MCF 10A (cell line): ENCODE measurements around the gene TEAD1. TPM values are rescaled to one million over a fixed set of nuclear protein-coding genes. Genes with fewer than 3 reads are reported as not detected.

Source experiments
- BruUV-seq: library from RNA; stranded (reverse); fragments of 400-500 nt; replicated peaks from 2 replicates; lab custom pipeline; 2021; lab: Mats Ljungman, UMichigan
- CTCF ChIA-PET: fragments of 300-600 bp; sonication (Branson Sonifier 250); formaldehyde crosslinking; extraction: SDS; loops from one replicate; lab custom pipeline; 2021; ENCODE audit warnings: antibody characterized with exemption, inconsistent platforms; lab: Yijun Ruan, JAX
- POLR2A ChIA-PET: fragments of 300-600, 350-650 bp; sonication (Branson Sonifier 250); formaldehyde crosslinking; extraction: SDS; loops from one replicate; lab custom pipeline; 2020; ENCODE audit warnings: antibody characterized with exemption, inconsistent platforms; lab: Yijun Ruan, JAX
- DNase-seq: peaks from one replicate; pipeline ENCODE4 v3.0.0-alpha.2; 2018; ENCODE audit not compliant: unreplicated experiment
- H3K27ac Mint-ChIP-seq: one replicate; pipeline ENCODE4 v1.8.0; 2022; ENCODE audit warnings: mild to moderate bottlenecking, low read depth, mixed read lengths; ENCODE audit not compliant: unreplicated experiment
- H3K27me3 Mint-ChIP-seq: one replicate; pipeline ENCODE4 v1.8.0; 2022; ENCODE audit warnings: mixed read lengths; ENCODE audit not compliant: insufficient read depth, unreplicated experiment
- H3K36me3 Mint-ChIP-seq: one replicate; pipeline ENCODE4 v1.8.0; 2022; ENCODE audit warnings: mild to moderate bottlenecking, moderate library complexity, mixed read lengths; ENCODE audit not compliant: insufficient read depth, unreplicated experiment
- H3K4me1 Mint-ChIP-seq: one replicate; pipeline ENCODE4 v1.8.0; 2022; ENCODE audit warnings: mixed read lengths; ENCODE audit not compliant: insufficient read depth, unreplicated experiment
- H3K4me3 Mint-ChIP-seq: one replicate; pipeline ENCODE4 v1.8.0; 2022; ENCODE audit warnings: mild to moderate bottlenecking, moderate library complexity, mixed read lengths; ENCODE audit not compliant: unreplicated experiment
- H3K9me3 Mint-ChIP-seq: one replicate; pipeline ENCODE4 v1.8.0; 2022; ENCODE audit warnings: mixed read lengths; ENCODE audit not compliant: unreplicated experiment
- CTCF ChIP-seq: fragments of 200-600 bp; IDR thresholded peaks from one replicate; pipeline ENCODE4 v1.8.0; 2022; ENCODE audit warnings: antibody characterized with exemption, mild to moderate bottlenecking; ENCODE audit not compliant: unreplicated experiment
- intact Hi-C: fragments of 100-400 bp; cut with micrococcal nuclease; formaldehyde crosslinking; loops from 2 replicates; pipeline ENCODE4 v1.14.1; 2022
- total RNA-seq: library from RNA; stranded (reverse); gene quantifications from 2 replicates; pipeline ENCODE4 v1.2.3, GENCODE V29; 2022

TEAD1 gene
- total RNA-seq, 1 experiment from 2014 or later: 123 TPM

- no peak for DNase-seq
- no peak overlapping the region for H3K27ac Mint-ChIP-seq
- TF ChIP-seq CTCF: no peak
- H3K36me3 Mint-ChIP-seq: peaks cover 7% of the 10 kb centered on the region
- no peaks in the 10 kb centered on the region for H3K9me3 Mint-ChIP-seq
- CTCF ChIA-PET: interaction anchor here (0.5 to 0.6 kb wide), 2 partner anchors 47 to 404 kb away, joined by 3 read pairs; no protein-coding TSS in a partner anchor
- no peak overlapping the region for H3K4me3 Mint-ChIP-seq
- H3K4me1 Mint-ChIP-seq: peaks cover 38% of the 10 kb centered on the region
- no TSS peak for BruUV-seq
- POLR2A ChIA-PET: interaction anchor here (0.6 kb wide), 1 partner anchor 415 kb away, joined by 4 read pairs; no protein-coding TSS in a partner anchor
- H3K27me3 Mint-ChIP-seq: no peaks in the 10 kb centered on the region
- intact Hi-C loops: no loop called here
Observed at GRCh38 chr11:12845163-12845562, 170.9 kb downstream of the TEAD1 start.

GRCh38 chr11:12845739-12846358 lies 171.6 kb downstream of the TEAD1 start:
- Mint-ChIP-seq H3K4me1 (peaks cover 31% of the 10 kb centered on the region), H3K27ac (peak overlapping the region; percentile 13), H3K9me3 (no peaks in the 10 kb centered on the region), H3K27me3 (no peaks in the 10 kb centered on the region), H3K36me3 (peaks cover 7% of the 10 kb centered on the region), H3K4me3 (no peak overlapping the region)
- POLR2A ChIA-PET: interaction anchor here (0.6 to 0.8 kb wide), 2 partner anchors 12 to 416 kb away, joined by 3 to 4 read pairs; no protein-coding TSS in a partner anchor
- no TSS peak for BruUV-seq
- CTCF ChIA-PET: interaction anchor here (0.5 to 1.2 kb wide), 3 partner anchors 11 to 118 kb away, joined by 3 to 4 read pairs (median 3); no protein-coding TSS in a partner anchor
- intact Hi-C loops: no loop called here
- no peak for TF ChIP-seq CTCF
- DNase-seq: no peak

GRCh38 chr11:12846786-12847615 lies 172.8 kb downstream of the TEAD1 start:
- intact Hi-C loops: no loop called here
- Mint-ChIP-seq H3K27ac (peak overlapping the region; percentile 13), H3K4me3 (no peak overlapping the region), H3K4me1 (peaks cover 24% of the 10 kb centered on the region), H3K27me3 (no peaks in the 10 kb centered on the region), H3K36me3 (peaks cover 7% of the 10 kb centered on the region), H3K9me3 (no peaks in the 10 kb centered on the region)
- POLR2A ChIA-PET: interaction anchor here (0.8 to 2.1 kb wide), 2 partner anchors 11 kb away, joined by 3 to 8 read pairs; no protein-coding TSS in a partner anchor
- no peak for DNase-seq
- TF ChIP-seq CTCF: no peak
- no TSS peak for BruUV-seq
- CTCF ChIA-PET: interaction anchor here (0.7 to 1.2 kb wide), 4 partner anchors 10 to 195 kb away, joined by 3 to 5 read pairs (median 4); no protein-coding TSS in a partner anchor

- ChIA-PET CTCF (interaction anchor here (0.8 to 1.1 kb wide), 3 partner anchors 10 to 44 kb away, joined by 3 to 5 read pairs (median 3); no protein-coding TSS in a partner anchor), POLR2A (interaction anchor here (1.1 to 2.1 kb wide), 2 partner anchors 10 to 20 kb away, joined by 3 to 8 read pairs; no protein-coding TSS in a partner anchor)
- TF ChIP-seq CTCF: no peak
- peaks cover 24% of the 10 kb centered on the region for H3K4me1 Mint-ChIP-seq
- no peaks in the 10 kb centered on the region for H3K9me3 Mint-ChIP-seq
- no peaks in the 10 kb centered on the region for H3K27me3 Mint-ChIP-seq
- BruUV-seq: no TSS peak
- DNase-seq: no peak
- intact Hi-C loops: no loop called here
- H3K4me3 Mint-ChIP-seq: no peak overlapping the region
- H3K27ac Mint-ChIP-seq: peak overlapping the region; percentile 16
- H3K36me3 Mint-ChIP-seq: peaks cover 7% of the 10 kb centered on the region
Observed at GRCh38 chr11:12848413-12848812, 174.2 kb downstream of the TEAD1 start.
